ENCODE data around the gene AADACL3.

- TF ChIP-seq CTCF (IDR thresholded peaks at IDR 0.05; ENCODE audit: control extremely low read depth in 1 of 3, insufficient read depth in 1 of 3, low read depth in 1 of 3, low read length in 3 of 3) (no peak), CBX8 (IDR thresholded peaks at IDR 0.05; ENCODE audit: borderline replicate concordance, low read depth, low read length) (no peak), CEBPB (IDR thresholded peaks at IDR 0.05; ENCODE audit: low read depth, low read length) (no peak), GTF2F1 (IDR thresholded peaks at IDR 0.05; ENCODE audit: borderline replicate concordance, low read depth, low read length) (no peak), SRF (IDR thresholded peaks at IDR 0.05; ENCODE audit: low read depth, low read length) (no peak)
These were observed 4.4 kb upstream of the AADACL3 start for GRCh38 chr1:12711536-12711935.
